IPS-NIHi7 (cell line): ENCODE measurements around the gene HIVEP3.

Source experiments
- DNase-seq: peaks from one replicate; pipeline ENCODE4 v3.0.0; 2012; ENCODE audit warnings: mixed read lengths; ENCODE audit errors: extremely low spot score

Gene HIVEP3

GRCh38 chr1:41632781-41633575 is 285.7 kb downstream of the HIVEP3 start:
- DNase-seq, result no peak

DNA sequence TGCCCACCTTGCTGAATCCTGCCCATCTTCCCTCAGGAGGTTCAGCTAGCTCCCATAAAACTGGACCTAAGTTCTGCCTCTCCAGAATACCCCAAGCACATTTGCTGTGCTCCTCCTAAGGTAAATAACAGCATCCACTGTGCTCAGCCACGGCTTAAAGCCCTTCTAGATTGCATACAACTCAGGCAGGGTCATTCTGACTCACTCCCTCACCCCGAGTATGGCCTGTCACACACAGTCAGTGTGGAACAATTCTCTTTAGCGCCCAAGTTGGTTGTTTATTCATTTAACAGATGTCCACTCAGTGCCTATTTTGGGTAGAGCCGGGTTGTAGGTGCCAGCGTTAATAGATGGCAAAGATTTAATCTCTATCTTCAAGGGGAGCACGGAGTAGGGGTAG is 286.8 kb downstream of the HIVEP3 start:
- no peak for DNase-seq

- DNase-seq, result no peak
Observed at GRCh38 chr1:41631154-41631553, 287.6 kb downstream of the HIVEP3 start.

DNA sequence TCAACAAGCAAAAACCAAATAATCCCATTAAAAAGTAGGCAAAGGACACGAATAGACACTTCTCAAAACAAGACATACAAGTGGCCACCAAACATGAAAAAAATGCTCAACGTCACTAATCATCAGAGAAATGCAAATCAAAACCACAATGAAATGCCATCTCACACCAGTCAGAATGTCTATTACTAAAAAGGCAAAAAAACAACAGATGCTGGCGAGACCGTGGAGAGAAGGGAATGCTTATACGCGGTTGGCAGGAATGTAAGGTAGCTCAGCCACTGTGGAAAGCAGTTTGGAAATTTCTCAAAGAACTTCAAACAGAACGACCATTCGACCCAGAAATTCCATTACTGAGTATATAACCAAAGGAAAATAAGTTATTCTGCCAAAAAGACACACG is 289.2 kb downstream of the HIVEP3 start:
- no peak for DNase-seq

DNA sequence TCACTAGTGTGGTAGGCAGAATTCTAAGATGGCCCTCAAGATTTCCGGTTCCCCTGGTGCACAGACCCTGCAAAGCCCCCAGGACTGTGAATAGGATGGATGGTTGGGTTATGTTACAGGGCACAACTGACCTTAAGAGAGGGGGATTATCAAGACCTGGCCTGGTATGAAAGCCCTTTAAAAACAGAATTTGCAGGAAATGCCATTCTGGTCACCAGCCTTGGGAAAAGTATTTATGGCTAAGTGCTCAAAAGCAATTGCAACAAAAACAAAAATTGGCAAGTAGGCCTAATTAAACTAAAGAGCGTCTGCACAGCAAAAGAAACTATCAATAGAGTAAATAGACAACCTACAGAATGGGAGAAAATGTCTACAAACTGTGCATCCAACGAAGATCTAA is 289.6 kb downstream of the HIVEP3 start:
- DNase-seq, result no peak

DNA sequence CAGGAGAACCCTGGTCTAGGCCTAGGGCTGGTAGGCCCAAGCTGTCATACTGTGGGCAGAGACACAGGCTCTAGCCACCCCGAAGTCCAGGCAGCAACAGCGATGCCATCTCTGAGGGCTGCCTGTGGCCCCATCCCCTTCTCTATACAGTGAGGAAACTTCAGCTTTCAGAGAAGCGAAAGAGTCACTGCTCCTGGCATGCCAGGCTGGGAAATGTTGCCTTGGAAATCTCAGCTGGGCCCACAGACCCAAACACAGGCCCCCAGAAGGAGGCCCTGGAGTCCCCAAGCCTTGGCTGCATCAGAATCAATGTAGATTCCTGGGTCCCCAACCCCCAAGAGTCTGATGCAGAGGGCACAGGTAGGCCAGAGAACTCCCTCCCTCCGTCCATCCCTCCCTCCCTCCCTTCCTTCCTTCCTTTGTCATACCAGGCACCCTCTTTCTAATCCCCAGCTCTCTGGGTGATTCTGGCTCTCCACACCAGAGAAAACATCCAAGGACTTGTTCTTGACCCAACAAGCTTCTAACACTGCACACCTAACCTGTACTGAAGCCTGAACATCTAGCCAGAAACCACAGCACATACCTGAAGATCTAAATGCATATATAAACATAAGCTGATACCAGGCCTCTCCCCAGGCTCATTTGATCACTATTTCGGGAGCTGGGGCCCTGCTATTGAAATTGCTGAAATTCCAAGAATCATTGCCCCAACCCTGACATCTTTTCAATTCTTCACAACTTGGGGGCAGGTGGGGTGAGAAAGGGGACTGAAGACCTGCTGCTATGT is 291.0 kb downstream of the HIVEP3 start:
- no peak for DNase-seq

DNA sequence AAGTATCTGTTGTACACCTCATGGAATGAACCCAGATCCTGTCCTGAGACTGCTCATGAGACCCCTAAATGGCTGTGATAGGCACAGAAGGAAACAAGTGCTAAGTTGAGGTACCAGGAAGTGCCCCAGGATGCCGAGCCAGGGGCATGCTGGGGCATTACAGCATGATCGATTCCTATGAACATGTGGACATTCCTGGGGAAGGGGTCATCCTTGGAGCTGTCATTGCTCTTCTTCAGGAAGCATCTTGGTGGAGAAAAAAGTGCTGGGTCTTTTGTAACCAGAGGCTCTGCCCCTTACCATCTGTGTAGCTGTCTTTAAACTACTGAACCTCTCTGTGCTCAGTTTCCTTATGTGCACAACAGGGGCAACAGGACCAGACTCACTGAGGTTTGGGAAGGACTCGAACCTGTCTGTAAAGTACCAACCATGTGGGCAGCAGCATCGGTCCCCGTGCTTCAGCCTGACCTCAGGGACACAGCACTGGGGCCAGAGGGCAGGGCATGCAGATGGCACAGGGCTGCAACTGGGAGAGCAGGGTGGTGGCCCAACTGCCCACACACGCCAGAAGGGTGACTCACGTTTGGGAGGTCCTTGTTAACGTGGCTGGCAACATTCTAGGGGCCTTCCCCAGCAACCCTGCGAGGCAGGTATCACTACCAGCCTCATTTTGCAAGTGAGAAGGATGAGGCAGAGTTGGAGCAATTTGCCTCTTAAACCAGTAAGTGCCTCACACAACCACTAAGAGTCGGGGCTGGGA is 291.9 kb downstream of the HIVEP3 start:
- DNase-seq, result no peak

GRCh38 chr1:41626146-41626545 is 292.6 kb downstream of the HIVEP3 start:
- no peak for DNase-seq

- DNase-seq, result no peak
Observed at GRCh38 chr1:41623736-41624135, 295.0 kb downstream of the HIVEP3 start.

- no peak for DNase-seq
Observed at GRCh38 chr1:41622859-41623732, 295.6 kb downstream of the HIVEP3 start.

DNA sequence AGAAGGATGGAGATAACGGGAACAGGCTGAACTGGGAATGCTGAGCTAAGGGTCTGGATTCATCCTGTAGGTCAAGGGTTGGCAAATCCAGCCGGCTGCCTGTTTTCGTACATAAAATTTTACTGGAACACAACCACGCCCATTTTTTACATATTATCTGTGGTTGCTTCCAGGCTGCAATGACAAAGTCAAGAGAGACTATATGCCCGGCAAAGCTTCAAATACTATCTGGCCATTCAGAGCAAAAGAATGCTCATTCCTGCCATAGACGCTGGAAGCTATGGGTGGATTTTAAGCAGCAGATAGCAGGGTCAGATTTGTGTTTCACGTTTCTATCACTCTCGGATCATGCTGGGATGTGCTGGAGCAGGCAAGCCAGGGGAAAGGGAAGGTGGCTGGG is 296.3 kb downstream of the HIVEP3 start:
- DNase-seq, result no peak

- no peak for DNase-seq
Observed at GRCh38 chr1:41621791-41622190, 296.9 kb downstream of the HIVEP3 start.

GRCh38 chr1:41621256-41621655 is 297.5 kb downstream of the HIVEP3 start:
- DNase-seq, result no peak

DNA sequence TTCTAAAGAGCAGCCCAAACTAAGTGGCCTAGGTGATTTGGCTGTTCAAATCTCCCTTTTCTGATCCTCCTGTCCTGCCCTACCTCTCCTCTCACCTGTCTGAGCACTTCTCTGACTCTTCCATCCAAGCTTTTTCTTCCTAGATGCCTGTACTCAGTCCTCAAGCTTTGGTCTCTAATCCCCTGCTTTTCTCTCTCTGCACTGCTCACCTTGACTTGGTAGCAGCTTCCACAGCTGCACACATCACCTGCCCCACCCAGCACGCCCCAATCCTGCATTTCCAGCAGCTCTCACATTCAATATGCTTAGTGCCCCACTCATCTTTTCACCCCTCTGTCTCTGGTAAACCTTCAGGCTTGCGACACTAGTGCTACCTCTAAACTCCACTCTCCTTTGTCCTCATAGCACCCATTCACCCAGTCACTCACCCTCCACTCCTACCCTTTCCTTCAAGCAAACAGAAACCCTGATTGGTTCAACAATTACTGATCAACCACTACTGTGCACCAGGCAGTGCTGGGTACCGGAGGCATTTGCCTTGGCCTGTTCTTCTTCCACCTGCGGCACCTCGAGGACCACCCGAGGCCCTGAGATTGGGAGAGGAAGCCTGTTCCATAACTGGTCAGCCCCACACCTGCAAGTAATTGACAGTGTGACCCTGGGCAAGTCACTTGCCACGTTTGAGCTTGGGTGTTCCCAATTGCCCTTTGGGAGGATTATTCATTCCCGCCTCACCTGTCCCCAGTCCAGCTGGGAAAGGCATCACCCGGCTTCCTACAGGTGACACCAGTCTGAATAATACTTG is 298.2 kb downstream of the HIVEP3 start:
- no peak for DNase-seq

- peak; percentile 46 for DNase-seq
Observed at GRCh38 chr1:41619511-41620364, 299.0 kb downstream of the HIVEP3 start.

- no peak for DNase-seq
Observed at GRCh38 chr1:41618871-41619270, 299.9 kb downstream of the HIVEP3 start.

- no peak for DNase-seq
Observed at GRCh38 chr1:41618066-41618825, 300.5 kb downstream of the HIVEP3 start.

- DNase-seq, result no peak
Observed at GRCh38 chr1:41617336-41617735, 301.4 kb downstream of the HIVEP3 start.

- DNase-seq, result no peak
Observed at GRCh38 chr1:41616563-41616962, 302.2 kb downstream of the HIVEP3 start.
